Keratinocyte (primary cell): ENCODE results near the gene GRAMD1A.

Experiments used
- EZH2 ChIP-seq: IDR thresholded peaks from one replicate; pipeline ENCODE4 v1.6.1; 2012; ENCODE audit warnings: inconsistent platforms, mild to moderate bottlenecking, low read length, moderate library complexity
- TF ChIP-seq, protein P1 (sequence below), 3 experiments: IDR thresholded peaks in 1 of 3; conservative IDR thresholded peaks in 1 of 3; optimal IDR thresholded peaks in 1 of 3; 2 replicates in 2 of 3; 3 replicates in 1 of 3; pipeline versions ENCODE3 to v1.5.1; 2011; ENCODE audit warnings: low read length in 3 of 3, mild to moderate bottlenecking in 3 of 3, moderate library complexity in 2 of 3, control low read depth in 1 of 3, inconsistent platforms in 1 of 3; ENCODE audit not compliant: insufficient read depth in 2 of 3; ENCODE audit errors: extremely low read depth in 1 of 3

DNA sequence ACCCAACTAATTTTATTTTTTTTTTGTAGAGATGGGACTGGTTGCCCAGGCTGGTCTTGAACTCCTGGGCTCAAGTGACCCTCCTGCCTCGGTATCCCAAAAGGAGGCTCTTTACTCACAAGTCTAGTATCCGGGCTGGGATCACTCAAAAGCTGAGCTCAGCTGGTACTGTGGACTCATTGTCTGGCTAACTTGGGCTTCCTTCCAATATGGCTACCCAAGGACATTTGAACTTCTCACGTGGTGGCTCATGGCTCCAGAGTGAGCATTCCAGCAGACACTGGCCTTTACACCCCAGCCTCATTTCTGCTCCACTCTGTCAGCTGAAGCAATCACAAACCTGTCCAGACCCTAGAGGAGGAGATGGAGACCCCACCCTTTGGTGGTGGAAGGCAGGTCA is 70.3 kb downstream of the GRAMD1A start:
- TF ChIP-seq, protein P1, sequence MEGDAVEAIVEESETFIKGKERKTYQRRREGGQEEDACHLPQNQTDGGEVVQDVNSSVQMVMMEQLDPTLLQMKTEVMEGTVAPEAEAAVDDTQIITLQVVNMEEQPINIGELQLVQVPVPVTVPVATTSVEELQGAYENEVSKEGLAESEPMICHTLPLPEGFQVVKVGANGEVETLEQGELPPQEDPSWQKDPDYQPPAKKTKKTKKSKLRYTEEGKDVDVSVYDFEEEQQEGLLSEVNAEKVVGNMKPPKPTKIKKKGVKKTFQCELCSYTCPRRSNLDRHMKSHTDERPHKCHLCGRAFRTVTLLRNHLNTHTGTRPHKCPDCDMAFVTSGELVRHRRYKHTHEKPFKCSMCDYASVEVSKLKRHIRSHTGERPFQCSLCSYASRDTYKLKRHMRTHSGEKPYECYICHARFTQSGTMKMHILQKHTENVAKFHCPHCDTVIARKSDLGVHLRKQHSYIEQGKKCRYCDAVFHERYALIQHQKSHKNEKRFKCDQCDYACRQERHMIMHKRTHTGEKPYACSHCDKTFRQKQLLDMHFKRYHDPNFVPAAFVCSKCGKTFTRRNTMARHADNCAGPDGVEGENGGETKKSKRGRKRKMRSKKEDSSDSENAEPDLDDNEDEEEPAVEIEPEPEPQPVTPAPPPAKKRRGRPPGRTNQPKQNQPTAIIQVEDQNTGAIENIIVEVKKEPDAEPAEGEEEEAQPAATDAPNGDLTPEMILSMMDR (optimal IDR thresholded peaks at IDR 0.05 in 1 of 3, IDR thresholded peaks at IDR 0.05 in 1 of 3, conservative IDR thresholded peaks at IDR 0.05 in 1 of 3; ENCODE audit: extremely low read depth in 1 of 3, insufficient read depth in 2 of 3, low read length in 3 of 3), result no peak
- no peak for TF ChIP-seq EZH2
